GM19193 (cell line): ENCODE results near the gene SBF1.

ENCODE experiments used
- POLR2A ChIP-seq: IDR thresholded peaks from 4 replicates; pipeline ENCODE4 v1.6.1; 2011; ENCODE audit not compliant: insufficient read depth, insufficient read length; ENCODE audit errors: extremely low read depth

Gene SBF1

DNA sequence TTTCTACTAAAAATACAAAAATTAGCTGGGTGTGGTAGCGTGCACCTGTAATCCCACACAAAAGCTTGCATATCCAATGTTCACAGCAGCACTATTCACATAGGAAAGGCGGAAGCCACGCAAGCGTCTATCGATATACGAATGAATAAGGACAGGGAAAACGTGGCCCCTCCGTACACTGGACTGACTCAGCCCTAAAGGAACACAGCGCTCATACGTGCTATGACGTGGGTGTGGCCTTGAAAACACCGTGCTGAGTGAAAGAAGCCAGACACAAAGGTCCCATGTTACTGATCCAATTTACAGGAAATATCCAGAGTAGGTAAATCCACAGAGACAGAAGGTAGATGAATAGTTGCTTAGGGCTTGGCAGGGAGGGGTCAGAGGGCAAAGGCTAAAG, 25.6 kb upstream of the SBF1 start:
- no peak for TF ChIP-seq POLR2A

DNA sequence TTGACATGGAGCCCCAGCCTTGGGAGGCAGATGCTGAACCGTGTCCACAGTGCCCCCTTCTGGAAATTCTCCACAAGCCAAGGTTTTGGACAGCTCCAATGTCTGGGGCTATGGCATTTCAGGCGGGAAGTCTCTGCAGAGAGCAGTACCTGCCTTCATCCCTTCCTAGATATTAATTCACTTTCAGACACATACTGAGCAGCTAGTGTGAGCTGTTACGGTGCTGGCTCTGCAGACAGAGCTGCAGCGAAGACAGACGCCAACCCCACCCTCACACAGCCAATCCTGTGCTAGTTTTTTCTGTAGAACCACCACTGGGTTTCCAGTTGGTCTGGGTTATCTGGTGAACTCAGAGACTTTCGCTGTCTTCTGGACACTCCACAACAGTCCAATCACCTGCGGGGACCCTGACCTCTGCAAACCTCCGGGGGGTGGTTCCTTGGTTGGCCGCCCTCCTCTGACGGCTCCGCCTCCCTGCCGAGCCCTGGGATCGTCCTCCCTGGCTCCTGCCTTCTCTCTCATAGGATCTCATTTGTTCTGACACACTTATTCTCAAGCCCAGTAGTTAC, 23.6 kb upstream of the SBF1 start:
- no peak for TF ChIP-seq POLR2A

DNA sequence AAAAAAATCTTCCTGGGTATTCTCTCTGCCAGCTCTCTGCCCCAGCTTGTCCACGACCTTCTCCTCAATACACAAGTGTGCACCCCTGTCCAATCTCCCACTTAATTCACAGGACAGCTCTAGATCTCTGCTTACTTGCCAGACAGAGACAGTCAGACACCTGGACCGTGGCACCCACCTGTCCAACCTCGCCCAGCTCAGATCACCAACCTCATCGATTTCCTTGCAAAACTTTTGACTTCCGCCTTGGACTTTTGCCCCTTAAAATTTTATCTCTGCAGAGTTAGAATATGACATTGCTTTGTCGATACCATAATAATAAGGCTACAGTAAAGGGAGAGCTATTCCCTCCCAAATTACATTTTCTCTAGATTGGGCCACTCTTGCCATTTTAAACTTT, 22.3 kb upstream of the SBF1 start:
- TF ChIP-seq POLR2A = no peak

DNA sequence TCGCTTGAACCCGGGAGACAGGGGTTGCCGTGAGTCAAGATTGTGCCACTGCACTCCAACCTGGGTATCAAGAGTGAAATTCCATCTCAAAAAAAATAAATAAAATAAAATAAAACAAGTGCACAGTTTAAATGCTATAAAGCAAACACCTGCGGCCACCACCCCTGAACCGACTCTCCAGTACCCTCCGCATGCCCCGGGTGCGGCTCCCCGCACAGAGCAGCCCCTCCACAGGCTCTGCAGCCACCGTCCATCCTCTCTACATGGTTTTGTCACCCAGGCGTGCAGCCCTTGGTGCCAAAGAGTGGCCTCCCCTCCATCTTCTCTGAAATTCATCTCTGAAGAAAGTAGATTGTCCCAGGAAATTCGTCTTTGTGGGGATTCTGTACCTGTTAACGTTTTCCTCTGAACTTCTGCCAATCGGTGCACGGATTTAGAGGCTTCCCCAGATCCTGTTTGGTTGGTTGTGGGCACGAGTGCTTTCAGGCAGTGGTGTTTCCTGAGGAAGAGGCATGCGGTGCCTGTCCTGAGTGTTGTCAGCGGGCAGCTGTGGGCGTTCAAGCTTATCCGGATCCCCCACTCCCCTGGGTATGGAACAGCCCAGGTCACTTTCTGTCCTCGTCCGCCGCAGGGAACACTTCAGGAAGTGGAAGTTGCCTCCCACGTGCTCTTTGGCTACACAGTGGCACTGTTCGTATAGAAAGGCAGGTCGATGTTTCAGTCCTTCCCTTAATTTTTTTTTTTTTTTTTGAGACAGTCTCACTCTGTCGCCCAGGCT, 15.9 kb upstream of the SBF1 start:
- TF ChIP-seq POLR2A = no peak

DNA sequence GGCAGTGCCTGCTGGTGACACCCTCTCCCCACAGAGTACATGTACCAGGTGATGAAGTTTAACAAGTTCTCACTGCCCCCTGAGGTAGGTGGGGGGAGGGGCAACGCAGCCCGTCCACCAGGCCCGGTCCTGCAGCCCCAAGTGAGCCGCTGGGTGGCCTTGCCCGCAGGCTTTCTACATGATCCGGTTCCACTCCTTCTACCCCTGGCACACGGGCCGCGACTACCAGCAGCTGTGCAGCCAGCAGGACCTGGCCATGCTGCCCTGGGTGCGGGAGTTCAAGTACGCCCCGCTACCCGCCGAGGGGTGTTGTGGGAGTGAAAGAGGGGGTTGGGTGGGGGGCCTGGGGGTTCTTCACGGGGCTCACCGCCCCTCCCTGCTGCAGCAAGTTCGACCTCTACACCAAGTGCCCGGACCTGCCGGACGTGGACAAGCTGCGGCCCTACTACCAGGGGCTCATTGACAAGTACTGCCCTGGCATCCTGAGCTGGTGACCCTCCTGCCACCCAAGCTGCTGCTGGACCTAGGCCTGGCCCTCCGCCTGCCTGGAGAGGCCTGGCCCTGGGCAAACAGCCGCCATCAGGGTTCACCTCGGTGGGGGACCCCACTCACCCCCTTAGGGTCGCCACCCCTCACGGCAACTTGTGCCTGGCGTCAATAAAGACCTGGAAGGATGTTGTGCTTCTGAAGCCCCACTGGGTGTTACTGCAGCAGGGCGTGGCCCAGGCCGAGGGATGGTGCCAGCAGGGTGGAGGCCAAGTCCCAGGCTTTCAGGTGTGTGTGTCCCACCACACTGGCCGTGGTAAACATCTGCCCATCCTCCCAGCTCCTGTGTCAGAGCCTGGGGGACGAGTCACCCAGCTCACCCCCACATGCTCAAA, 14.8 kb upstream of the SBF1 start:
- no peak for TF ChIP-seq POLR2A

DNA sequence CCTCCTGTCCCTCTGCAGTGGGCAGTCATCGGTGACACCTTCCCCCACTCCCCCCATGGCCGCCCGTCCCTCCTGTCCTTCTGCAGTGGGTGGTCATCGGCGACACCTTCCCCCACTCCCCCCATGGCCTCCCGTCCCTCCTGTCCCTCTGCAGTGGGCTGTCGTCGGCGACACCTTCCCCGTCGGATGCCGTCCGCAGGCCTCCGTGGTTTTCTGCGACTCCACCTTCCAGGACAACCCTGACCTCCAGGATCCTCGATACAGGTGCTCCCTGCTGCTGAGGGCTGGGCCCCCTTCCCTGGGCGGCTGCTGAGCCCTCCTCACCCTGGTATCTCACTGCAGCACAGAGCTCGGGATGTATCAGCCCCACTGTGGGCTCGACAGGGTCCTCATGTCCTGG, 14.1 kb upstream of the SBF1 start:
- TF ChIP-seq POLR2A = no peak

DNA sequence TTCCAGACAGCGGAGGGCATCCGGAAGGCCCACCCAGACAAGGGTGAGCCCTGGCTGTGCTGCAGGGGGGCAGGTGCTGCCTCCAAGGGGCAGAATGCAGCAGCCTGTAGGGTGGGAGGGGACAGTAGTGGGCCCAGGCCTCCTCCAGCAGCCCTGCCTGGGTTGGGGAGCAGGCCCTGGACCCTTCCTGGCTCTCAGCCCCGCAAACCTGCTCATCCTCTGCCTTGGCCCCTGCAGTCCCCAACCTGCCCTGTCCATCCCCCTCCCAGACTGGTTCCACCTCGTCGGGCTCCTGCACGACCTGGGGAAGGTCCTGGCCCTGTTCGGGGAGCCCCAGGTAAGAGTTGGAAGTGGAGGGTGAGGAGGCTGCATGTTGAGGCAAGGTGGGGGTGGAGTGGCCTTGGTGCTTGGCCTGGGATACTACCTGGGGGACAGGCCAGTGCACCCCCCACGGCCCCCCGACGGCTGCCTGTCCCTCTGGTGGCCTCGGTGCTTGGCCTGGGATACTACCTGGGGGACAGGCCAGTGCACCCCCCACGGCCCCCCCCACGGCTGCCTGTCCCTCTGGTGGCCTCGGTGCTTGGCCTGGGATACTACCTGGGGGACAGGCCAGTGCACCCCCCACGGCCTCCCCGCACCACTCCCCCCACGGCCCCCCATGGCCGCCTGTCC, 13.3 kb upstream of the SBF1 start:
- no peak for TF ChIP-seq POLR2A

DNA sequence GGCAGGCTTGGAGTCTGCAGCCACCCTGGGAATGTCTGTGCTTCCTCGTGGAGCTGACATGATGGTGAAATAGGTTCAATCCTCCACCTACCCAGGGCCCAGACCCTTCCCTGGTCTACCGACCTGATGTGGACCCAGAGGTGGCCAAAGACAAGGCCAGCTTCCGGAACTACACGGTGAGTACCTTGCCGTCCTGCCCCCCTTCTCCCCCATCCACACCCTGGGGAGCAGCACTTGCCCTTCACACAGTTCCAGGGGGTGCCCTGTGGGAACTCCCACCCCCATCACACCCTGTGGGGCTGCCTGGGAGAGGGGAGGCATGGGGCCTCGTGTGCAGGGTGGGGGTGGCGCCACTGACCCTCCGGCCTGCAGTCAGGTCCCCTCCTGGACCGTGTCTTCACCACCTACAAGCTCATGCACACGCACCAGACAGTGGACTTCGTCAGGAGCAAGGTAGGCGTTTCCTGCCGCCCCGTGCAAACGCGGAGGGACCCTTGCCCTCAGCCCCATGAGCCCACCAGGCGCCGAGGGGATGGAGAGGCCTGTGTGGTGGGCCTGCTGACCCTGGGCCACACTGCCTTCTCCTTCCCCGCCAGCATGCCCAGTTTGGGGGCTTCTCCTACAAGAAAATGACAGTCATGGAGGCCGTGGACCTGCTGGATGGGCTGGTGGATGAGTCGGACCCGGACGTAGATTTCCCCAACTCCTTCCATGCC, 12.6 kb upstream of the SBF1 start:
- no peak for TF ChIP-seq POLR2A

DNA sequence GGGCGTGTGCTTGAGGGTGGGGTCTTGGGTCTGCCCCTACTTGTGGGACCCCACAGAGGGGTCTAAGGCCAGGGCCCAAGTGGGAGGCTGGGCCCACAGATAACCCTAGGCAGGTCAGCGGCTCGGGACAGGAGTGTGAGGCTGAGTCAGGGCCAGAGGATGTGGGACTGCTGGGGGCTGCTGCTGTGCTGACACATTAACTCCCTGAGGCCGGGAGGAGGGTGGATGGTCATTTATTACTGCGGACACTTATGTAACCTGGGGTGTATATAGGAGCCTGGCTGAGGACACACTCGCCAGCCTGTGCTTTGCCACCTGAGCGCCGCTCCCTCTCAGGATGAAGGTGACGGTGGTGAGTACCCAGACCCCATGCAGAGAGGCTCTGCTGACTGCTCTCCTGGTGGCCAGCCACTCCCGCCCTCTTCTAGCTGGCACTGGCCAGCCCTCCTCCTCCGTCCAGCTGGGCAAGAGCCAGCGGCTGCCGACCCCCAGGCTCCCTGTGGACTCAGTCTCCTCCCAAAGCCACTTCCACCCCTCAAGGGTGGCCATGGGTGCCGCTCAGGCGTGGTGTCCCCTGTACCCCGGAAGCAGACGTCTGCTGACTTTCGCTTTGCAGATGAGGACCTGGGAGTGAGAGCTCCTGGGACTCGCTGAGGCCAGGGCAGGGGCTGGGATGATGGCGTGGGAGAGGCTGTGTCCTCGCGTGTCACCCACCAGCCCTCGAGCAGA, 11.9 kb upstream of the SBF1 start, which contains the start of gene MIOX:
Gene MIOX, plus strand, starts transcription at position 299 of the 729 bp plus-strand sequence. Its CDS starts 39 bp downstream, at position 338.
- no peak for TF ChIP-seq POLR2A

DNA sequence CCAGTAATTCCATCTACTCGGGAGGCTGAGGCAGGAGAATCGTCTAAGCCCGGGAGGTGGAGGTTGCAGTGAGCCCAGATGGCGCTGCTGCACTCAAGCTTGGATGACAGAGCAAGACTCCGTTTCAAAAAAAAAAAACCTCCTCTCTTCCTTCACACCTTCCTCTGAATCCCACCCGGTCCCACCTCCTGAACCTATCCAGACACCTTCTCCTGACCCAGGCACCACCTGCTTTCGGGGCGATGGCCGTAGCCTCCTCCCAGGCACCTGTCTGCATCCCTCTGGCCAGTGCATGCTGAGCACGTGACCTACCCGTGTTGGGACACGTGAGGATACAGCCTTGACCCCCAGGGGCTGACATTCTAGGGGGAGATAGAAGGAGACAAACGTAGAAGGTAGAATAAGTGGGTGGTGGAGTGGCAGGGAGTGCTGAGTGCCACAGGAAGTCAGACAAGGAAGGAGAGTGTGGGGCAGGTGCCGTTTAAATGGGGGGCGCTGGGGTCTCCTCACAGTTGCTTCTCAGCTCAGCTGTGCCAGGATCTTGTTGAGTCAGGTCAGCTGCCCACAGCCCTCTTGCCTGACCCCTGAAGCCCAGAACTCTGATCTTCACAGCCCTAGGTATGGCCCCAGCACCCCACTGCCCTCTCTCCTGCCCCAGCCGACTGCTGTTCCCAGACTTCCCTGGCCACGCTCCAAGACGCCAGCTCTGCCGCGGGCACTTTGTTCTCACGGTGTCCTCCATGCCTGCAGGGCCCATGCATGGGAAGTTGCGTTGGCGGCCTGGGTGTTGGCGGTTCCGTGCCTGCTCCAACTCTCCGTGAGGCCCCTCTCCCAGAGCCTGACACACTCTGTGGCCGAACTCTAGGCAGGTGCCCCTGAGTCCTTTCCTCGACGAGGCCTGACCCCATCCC, 10.6 kb upstream of the SBF1 start:
- no peak for TF ChIP-seq POLR2A

DNA sequence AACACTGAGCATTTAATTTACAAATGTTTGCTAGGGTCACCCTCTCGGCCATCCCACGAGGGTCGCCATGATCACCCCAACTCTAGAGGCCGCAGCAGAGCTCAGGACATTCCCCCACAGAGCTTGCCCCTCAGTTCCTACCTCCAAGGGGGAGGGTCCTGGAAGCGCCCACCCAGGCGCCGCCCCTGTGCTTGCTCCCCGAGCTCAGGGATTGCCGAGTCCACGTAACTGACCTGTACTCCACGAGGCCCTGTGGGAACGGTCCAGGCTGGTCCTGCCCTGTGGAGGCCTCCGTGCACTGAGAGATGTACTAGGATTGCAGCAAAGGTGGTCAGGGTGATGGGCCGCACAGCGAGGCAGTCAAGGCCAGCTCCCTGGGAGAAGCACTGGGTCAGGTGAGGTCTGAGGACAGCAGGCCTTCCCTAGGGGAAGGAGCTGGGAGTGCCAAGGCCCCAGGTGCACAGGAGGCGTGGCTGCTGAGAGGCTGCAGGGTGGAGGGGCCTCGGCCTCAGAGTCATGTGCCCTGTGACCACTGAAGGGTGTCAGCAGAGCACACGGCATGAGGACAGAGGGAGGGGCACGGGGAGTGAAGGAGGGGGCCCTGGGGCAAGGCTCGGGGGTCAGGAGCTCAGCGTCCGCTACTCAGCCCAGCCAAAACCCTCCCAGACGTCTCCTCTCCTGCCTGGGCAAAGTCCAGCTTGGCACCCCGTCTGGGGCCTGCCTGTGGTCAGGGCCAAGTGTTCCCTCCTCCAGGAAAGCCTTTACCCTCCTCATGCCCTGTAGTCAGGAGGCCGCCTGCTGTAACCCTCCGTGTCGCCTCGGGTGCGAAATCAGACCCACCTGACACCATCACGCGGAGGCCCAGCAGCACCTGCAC, 9.4 kb upstream of the SBF1 start:
- no peak for TF ChIP-seq POLR2A

DNA sequence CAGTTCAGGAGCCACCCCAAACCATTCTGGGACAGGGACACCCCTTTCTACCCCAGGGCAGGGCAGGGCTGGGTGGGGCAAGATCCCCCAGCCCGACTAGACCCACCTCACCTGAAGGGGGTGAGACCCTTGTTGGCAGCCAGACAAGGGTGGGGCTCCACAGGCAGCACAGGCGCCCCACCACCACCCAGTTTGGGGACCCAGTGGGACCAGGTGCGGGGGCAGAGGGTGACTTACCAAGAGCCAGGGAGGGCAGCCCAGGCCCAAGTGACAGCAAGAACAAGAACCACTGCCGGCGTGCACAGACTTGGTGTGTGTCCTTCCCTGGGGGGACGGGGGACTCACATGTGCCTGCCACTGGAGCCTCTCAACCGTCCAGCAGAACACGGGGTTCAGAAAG, 8.7 kb upstream of the SBF1 start:
- no peak for TF ChIP-seq POLR2A
